ENCODE data around the gene BAK1. TPM values are rescaled to one million over a fixed set of nuclear protein-coding genes. Genes with fewer than 3 reads are reported as not detected.

BAK1 gene
- polyA plus RNA-seq, 1 experiment = 24.5 TPM

DNA sequence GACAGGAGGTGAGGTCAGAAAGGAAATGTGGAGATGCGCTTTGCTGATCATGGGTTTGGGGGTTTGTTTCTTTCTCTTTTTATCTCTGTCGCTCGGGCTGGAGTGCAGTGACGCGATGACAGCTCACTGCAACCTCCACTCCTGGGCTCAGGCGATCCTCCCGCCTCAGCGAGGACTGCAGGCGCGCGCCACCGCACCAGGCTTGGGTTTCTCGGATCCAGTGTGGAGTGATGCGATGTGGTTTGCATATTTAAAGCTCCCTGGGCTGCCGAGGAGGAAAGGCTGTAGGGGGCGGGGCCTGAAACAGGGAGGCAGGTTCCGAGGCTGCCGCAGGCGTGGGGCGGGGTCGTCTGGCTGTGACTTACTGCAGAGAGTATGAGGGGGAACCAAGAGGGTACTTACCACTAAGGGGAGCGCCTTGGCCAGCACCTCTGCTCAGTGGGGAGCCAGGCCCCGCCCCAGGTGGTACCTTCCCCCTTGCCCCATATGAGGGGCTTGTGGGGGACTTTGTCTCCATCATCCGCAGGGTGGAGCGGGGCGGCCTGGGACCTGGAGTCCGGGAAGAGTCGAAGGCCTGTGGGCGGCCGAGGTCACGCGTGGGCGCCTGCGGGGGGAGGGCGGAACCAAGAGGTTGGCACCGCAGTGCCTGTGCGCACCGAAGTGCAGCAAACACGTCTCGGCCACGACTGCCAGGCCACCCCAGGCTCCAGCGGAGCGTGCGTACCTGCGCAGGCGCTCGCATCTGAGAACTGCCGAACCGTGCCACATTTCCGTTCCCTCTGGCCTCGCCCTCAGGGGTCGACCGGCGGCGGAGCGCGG is 12.7 kb upstream of the BAK1 start:
- Histone ChIP-seq H3K27me3 (ENCODE audit: control insufficient read depth, insufficient read depth, low read length) (no peaks in the 10 kb centered on the region), H3K36me3 (ENCODE audit: control insufficient read depth, insufficient read depth, low read length) (no peaks in the 10 kb centered on the region), H3K4me3 (ENCODE audit: low read depth, low read length) (no peak overlapping the region)
- POLR2A ChIA-PET = no interaction called here
- DNase-seq (ENCODE audit: low read depth) = no peak
- TF ChIP-seq CTCF (IDR thresholded peaks at IDR 0.05; ENCODE audit: insufficient read depth, low read depth, low read length) = no peak
- CTCF ChIA-PET = interaction anchor here (0.9 to 2.9 kb wide), 7 partner anchors 11 to 118 kb away, joined by 3 to 16 read pairs (median 3); partner anchors contain the start of gene UQCC2

- TF ChIP-seq CTCF (IDR thresholded peaks at IDR 0.05; ENCODE audit: insufficient read depth, low read depth, low read length) = no peak
- H3K36me3 ChIP-seq (ENCODE audit: control insufficient read depth, insufficient read depth, low read length) = no peaks in the 10 kb centered on the region
- ChIA-PET CTCF (interaction anchor here (0.9 to 2.9 kb wide), 7 partner anchors 10 to 119 kb away, joined by 3 to 16 read pairs (median 3); partner anchors contain the start of gene UQCC2), POLR2A (no interaction called here)
- DNase-seq (ENCODE audit: low read depth) = no peak
- no peak overlapping the region for H3K4me3 ChIP-seq (ENCODE audit: low read depth, low read length)
- no peaks in the 10 kb centered on the region for H3K27me3 ChIP-seq (ENCODE audit: control insufficient read depth, insufficient read depth, low read length)
Observed at GRCh38 chr6:33592280-33592594, 12.2 kb upstream of the BAK1 start.

DNA sequence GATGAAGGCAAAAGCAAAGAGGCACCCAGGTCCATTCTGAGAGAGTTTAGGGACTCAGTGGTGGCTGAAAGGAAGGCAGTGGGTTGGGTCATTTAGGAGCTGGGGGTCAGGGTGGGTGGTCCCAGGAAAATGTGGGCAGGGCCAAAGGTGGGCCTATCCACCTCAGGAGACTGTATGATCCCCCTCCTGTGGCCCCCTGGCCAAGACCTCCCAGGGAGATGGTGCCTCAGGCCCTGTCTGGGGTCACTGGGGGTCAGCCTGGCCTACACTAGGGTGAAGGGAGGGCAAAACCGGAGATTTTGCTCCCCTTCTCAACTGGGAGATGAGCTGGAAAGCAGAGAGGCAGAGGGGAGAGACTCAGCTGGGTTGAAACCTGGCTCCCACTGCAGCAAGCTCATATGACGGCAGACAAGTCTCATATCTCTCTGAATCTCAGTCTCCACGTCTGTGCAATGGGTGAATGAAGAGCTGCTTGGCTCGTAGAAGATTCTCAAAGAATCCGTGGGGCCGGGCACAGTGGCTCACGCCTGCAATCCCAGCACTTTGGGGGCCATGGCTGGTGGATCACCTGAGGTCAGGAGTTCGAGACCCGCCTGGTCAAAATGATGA is 11.5 kb upstream of the BAK1 start:
- H3K4me3 ChIP-seq (ENCODE audit: low read depth, low read length) = no peak overlapping the region
- TF ChIP-seq CTCF (IDR thresholded peaks at IDR 0.05; ENCODE audit: insufficient read depth, low read depth, low read length) = no peak
- no peak for DNase-seq (ENCODE audit: low read depth)
- H3K27me3 ChIP-seq (ENCODE audit: control insufficient read depth, insufficient read depth, low read length) = no peaks in the 10 kb centered on the region
- CTCF ChIA-PET = interaction anchor here (0.9 to 2.9 kb wide), 8 partner anchors 9 to 120 kb away, joined by 3 to 16 read pairs (median 4); partner anchors contain the start of gene UQCC2
- POLR2A ChIA-PET = interaction anchor here (0.6 kb wide), 1 partner anchor 465 kb away, joined by 7 read pairs; no protein-coding TSS in a partner anchor
- H3K36me3 ChIP-seq (ENCODE audit: control insufficient read depth, insufficient read depth, low read length) = no peaks in the 10 kb centered on the region

DNA sequence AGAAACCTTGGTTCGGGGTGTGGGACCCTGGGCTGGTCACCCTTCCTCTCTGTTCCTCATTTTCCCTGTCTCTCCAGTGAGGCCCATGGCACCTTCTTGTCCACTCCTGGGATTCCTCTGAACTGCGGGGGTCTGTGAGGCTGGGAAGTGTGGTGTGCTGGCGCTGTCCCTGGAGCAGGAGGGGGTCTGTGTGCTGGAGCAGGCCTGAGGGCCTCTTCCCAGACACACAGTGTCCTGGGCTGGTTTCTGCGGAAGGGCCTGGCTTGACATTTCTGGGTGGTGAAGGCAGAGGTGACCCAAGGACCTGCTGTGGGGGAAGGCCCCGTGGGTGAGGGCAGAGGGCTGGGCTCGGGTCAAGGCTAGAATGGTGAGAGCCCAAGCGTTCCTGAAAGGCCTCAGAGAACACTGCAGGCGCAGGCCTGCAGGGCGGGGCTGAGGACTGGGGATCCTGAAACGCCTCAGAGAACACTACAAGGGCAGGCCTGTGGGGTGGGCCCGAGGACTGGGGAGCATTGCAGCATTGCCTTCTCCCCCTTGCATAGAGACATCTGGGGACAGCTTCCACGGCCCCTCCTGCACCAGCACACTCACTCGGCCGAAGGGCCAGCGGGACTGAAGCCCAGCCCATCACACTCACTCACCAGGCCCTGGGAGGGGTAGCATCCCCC is 10.6 kb upstream of the BAK1 start:
- POLR2A ChIA-PET = no interaction called here
- no peak for DNase-seq (ENCODE audit: low read depth)
- Histone ChIP-seq H3K4me3 (ENCODE audit: low read depth, low read length) (no peak overlapping the region), H3K27me3 (ENCODE audit: control insufficient read depth, insufficient read depth, low read length) (no peaks in the 10 kb centered on the region), H3K36me3 (ENCODE audit: control insufficient read depth, insufficient read depth, low read length) (no peaks in the 10 kb centered on the region)
- CTCF ChIA-PET = interaction anchor here (0.7 to 17.2 kb wide), 39 partner anchors 9 to 565 kb away, joined by 3 to 335 read pairs (median 5); partner anchors contain the start of genes BAK1 and UQCC2
- TF ChIP-seq CTCF (IDR thresholded peaks at IDR 0.05; ENCODE audit: insufficient read depth, low read depth, low read length) = no peak

Data from BJ (cell line).